NCI-H1694 (cell line): ENCODE measurements around the gene OSM.
"Not testable (repeated sequence)": the region's sequence is repeated elsewhere in the genome, so short reads cannot be mapped to it uniquely, and the experiment has no call there.

Source experiments
- DNase-seq: peaks from one replicate; lab custom pipeline; 2025; lab: John Stamatoyannopoulos, UW

The OSM gene

GRCh38 chr22:30225220-30225927 is 41.3 kb downstream of the OSM start:
- DNase-seq, result no peak

GRCh38 chr22:30224161-30224857 is 42.3 kb downstream of the OSM start:
- no peak for DNase-seq

- DNase-seq, result no peak
Observed at GRCh38 chr22:30223303-30223702, 43.3 kb downstream of the OSM start.

GRCh38 chr22:30222321-30222720 is 44.3 kb downstream of the OSM start:
- no peak for DNase-seq

- DNase-seq, result no peak
Observed at GRCh38 chr22:30221121-30221992, 45.3 kb downstream of the OSM start.

- DNase-seq, result no peak
Observed at GRCh38 chr22:30220338-30221012, 46.2 kb downstream of the OSM start.

- DNase-seq, result no peak
Observed at GRCh38 chr22:30219668-30220278, 46.9 kb downstream of the OSM start.

GRCh38 chr22:30219049-30219654 is 47.5 kb downstream of the OSM start:
- DNase-seq, result no peak

GRCh38 chr22:30217698-30218560 is 48.7 kb downstream of the OSM start:
- DNase-seq, result no peak

- no peak for DNase-seq
Observed at GRCh38 chr22:30216710-30217109, 49.9 kb downstream of the OSM start.

GRCh38 chr22:30216272-30216671 is 50.4 kb downstream of the OSM start:
- not testable (repeated sequence) for DNase-seq

- no peak for DNase-seq
Observed at GRCh38 chr22:30214703-30215407, 51.8 kb downstream of the OSM start.

- no peak for DNase-seq
Observed at GRCh38 chr22:30212996-30213441, 53.6 kb downstream of the OSM start.
